SK-N-SH (cell line): ENCODE data around the gene KARS1. TPM values are rescaled to one million over a fixed set of nuclear protein-coding genes. Genes with fewer than 3 reads are reported as not detected.

Experiments used
- CTCF ChIA-PET: fragments of 300-600, 350-600 bp; formaldehyde crosslinking; extraction: SDS; loops from one replicate; lab custom pipeline; 2021; lab: Yijun Ruan, JAX
- POLR2A ChIA-PET: fragments of 350-600 bp; sonication (Branson Sonifier 250); formaldehyde crosslinking; extraction: SDS; loops from one replicate; lab custom pipeline; 2020; ENCODE audit warnings: antibody characterized with exemption, inconsistent platforms; lab: Yijun Ruan, JAX
- DNase-seq: peaks from one replicate; pipeline ENCODE4 v3.0.0; 2012
- H2AFZ ChIP-seq: fragments of 200-600 bp; sonication (generic); 2 replicates; pipeline ENCODE4 v1.8.1; 2016; ENCODE audit warnings: antibody characterized with exemption, mild to moderate bottlenecking, low read depth
- H3F3A ChIP-seq: fragments of 200-600 bp; sonication (generic); replicated peaks from 2 replicates; pipeline ENCODE3; 2016; ENCODE audit warnings: antibody characterized with exemption, mild to moderate bottlenecking; ENCODE audit not compliant: insufficient read depth
- H3K27ac ChIP-seq, 2 experiments: fragments of 200-500 bp in 1 of 2; fragments of 200-600 bp in 1 of 2; sonication (Bioruptor generic) in 1 of 2; sonication (generic), shearing (Covaris generic) in 1 of 2; 2 replicates each; pipeline versions ENCODE4 v1.5.1 to v1.6.1; 2014 to 2016; ENCODE audit warnings: low read depth in 2 of 2, inconsistent platforms in 1 of 2, low read length in 1 of 2, mild to moderate bottlenecking in 1 of 2, mixed read lengths in 1 of 2
- H3K27me3 ChIP-seq: fragments of 200-600 bp; sonication (generic), shearing (Covaris generic); 2 replicates; pipeline ENCODE4 v1.6.1; 2016; ENCODE audit warnings: mixed run types; ENCODE audit not compliant: insufficient read depth
- H3K36me3 ChIP-seq, 2 experiments: fragments of 200-500 bp in 1 of 2; fragments of 200-600 bp in 1 of 2; sonication (Bioruptor generic) in 1 of 2; sonication (generic) in 1 of 2; replicated peaks in 1 of 2; 2 replicates each; pipeline versions ENCODE3 to v1.5.1; 2014 to 2016; ENCODE audit warnings: low read length in 1 of 2, mild to moderate bottlenecking in 1 of 2; ENCODE audit not compliant: insufficient read depth in 2 of 2, control insufficient read depth in 1 of 2
- H3K4me1 ChIP-seq, 2 experiments: fragments of 200-500 bp in 1 of 2; fragments of 200-600 bp in 1 of 2; sonication (Bioruptor generic) in 1 of 2; sonication (generic), shearing (Covaris generic) in 1 of 2; 2 replicates each; pipeline versions ENCODE4 v1.5.1 to v1.6.1; 2014 to 2016; ENCODE audit warnings: low read depth in 1 of 2, low read length in 1 of 2, mixed run types in 1 of 2; ENCODE audit not compliant: insufficient read depth in 2 of 2, control insufficient read depth in 1 of 2
- H3K4me2 ChIP-seq: fragments of 200-600 bp; sonication (generic), shearing (Covaris generic); 2 replicates; pipeline ENCODE4 v1.6.1; 2017; ENCODE audit warnings: mixed run types
- H3K4me3 ChIP-seq, 2 experiments: fragments of 200-500 bp in 1 of 2; fragments of 200-600 bp in 1 of 2; sonication (Bioruptor generic) in 1 of 2; sonication (generic), shearing (Covaris generic) in 1 of 2; 2 replicates each; pipeline versions ENCODE4 v1.5.1 to v1.8.1; 2014 to 2016; ENCODE audit warnings: low read depth in 2 of 2, inconsistent platforms in 1 of 2, low read length in 1 of 2, mild to moderate bottlenecking in 1 of 2, mixed read lengths in 1 of 2, moderate library complexity in 1 of 2
- H3K79me2 ChIP-seq: fragments of 200-600 bp; sonication (generic); 2 replicates; pipeline ENCODE4 v1.8.1; 2017; ENCODE audit warnings: mild to moderate bottlenecking; ENCODE audit not compliant: insufficient read depth
- H3K9ac ChIP-seq: fragments of 200-600 bp; sonication (generic); 2 replicates; pipeline ENCODE4 v1.6.1; 2017; ENCODE audit warnings: mixed run types
- H3K9me2 ChIP-seq: fragments of 200-600 bp; sonication (generic); 2 replicates; pipeline ENCODE4 v1.6.1; 2017; ENCODE audit warnings: mixed run types
- H3K9me3 ChIP-seq: fragments of 200-600 bp; sonication (generic); 2 replicates; pipeline ENCODE4 v1.6.1; 2017; ENCODE audit warnings: mixed run types, mild to moderate bottlenecking, moderate library complexity
- H4K20me1 ChIP-seq: fragments of 200-600 bp; sonication (generic); 2 replicates; pipeline ENCODE4 v1.6.1; 2017; ENCODE audit warnings: mild to moderate bottlenecking, mixed run types; ENCODE audit not compliant: insufficient read depth
- CHD2 ChIP-seq: fragments of 150-350 bp; IDR thresholded peaks from 2 replicates; pipeline ENCODE4 v1.6.1; 2018; ENCODE audit warnings: low read length; ENCODE audit not compliant: partially characterized antibody
- CTCF ChIP-seq: fragments of 200-600 bp; sonication (generic); IDR thresholded peaks from 2 replicates; pipeline ENCODE4 v1.6.1; 2017; ENCODE audit warnings: antibody characterized with exemption, mild to moderate bottlenecking, moderate library complexity
- ELF1 ChIP-seq: IDR thresholded peaks from 2 replicates; pipeline ENCODE4 v1.4.0; 2012
- EP300 ChIP-seq, 2 experiments: IDR thresholded peaks; 2 replicates each; pipeline versions ENCODE4 v1.4.0 to v1.6.1; 2012; ENCODE audit warnings: borderline replicate concordance in 1 of 2, low read depth in 1 of 2, low read length in 1 of 2
- FOSL2 ChIP-seq: IDR thresholded peaks from 2 replicates; pipeline ENCODE4 v1.4.0; 2012; ENCODE audit warnings: low read depth, mild to moderate bottlenecking, moderate library complexity, borderline replicate concordance
- FOXJ3 ChIP-seq: sonication (generic); formaldehyde crosslinking; IDR thresholded peaks from 2 replicates; pipeline ENCODE4 v1.5.1; 2020; ENCODE audit warnings: mild to moderate bottlenecking, missing genetic modification reagents
- GATA2 ChIP-seq: sonication (generic); formaldehyde crosslinking; IDR thresholded peaks from 2 replicates; pipeline ENCODE4 v1.5.0; 2020; ENCODE audit warnings: mild to moderate bottlenecking, missing genetic modification reagents
- MAX ChIP-seq: IDR thresholded peaks from 2 replicates; pipeline ENCODE4 v1.4.0; 2012; ENCODE audit warnings: low read depth
- MXI1 ChIP-seq: IDR thresholded peaks from 2 replicates; pipeline ENCODE4 v1.6.1; 2012; ENCODE audit warnings: mild to moderate bottlenecking, low read depth, low read length, improper control_type of control experiment
- PBX3 ChIP-seq: IDR thresholded peaks from 2 replicates; pipeline ENCODE4; 2012
- POLR2AphosphoS5 ChIP-seq: IDR thresholded peaks from 2 replicates; pipeline ENCODE4 v1.6.1; 2012; ENCODE audit warnings: low read depth, low read length
- RCOR1 ChIP-seq: fragments of 150-350 bp; IDR thresholded peaks from 2 replicates; pipeline ENCODE4 v1.6.1; 2017; ENCODE audit warnings: antibody characterized with exemption, low read length
- RFX5 ChIP-seq: IDR thresholded peaks from 2 replicates; pipeline ENCODE4 v1.6.1; 2012; ENCODE audit warnings: mild to moderate bottlenecking, improper control_type of control experiment, low read length
- RXRA ChIP-seq: IDR thresholded peaks from 2 replicates; pipeline ENCODE4 v1.4.0; 2012; ENCODE audit warnings: low read depth, mild to moderate bottlenecking, borderline replicate concordance
- SIN3A ChIP-seq: IDR thresholded peaks from 2 replicates; pipeline ENCODE4 v1.6.1; 2012; ENCODE audit warnings: low read depth, mild to moderate bottlenecking, low read length, moderate library complexity, borderline replicate concordance
- SMC3 ChIP-seq: IDR thresholded peaks from 2 replicates; pipeline ENCODE4 v1.6.1; 2012; ENCODE audit warnings: low read depth, low read length, improper control_type of control experiment
- TAF1 ChIP-seq: IDR thresholded peaks from 2 replicates; pipeline ENCODE4 v1.6.1; 2012; ENCODE audit warnings: low read depth, mild to moderate bottlenecking, low read length, moderate library complexity, borderline replicate concordance
- TCF12 ChIP-seq: IDR thresholded peaks from 2 replicates; pipeline ENCODE4 v1.4.0; 2012
- TEAD4 ChIP-seq: IDR thresholded peaks from 2 replicates; pipeline ENCODE4 v1.4.0; 2012; ENCODE audit warnings: mild to moderate bottlenecking, borderline replicate concordance; ENCODE audit not compliant: insufficient read depth
- USF1 ChIP-seq: IDR thresholded peaks from 2 replicates; pipeline ENCODE4 v1.4.0; 2012; ENCODE audit warnings: low read depth, borderline replicate concordance
- YY1 ChIP-seq: IDR thresholded peaks from 2 replicates; pipeline ENCODE4 v1.4.0; 2012; ENCODE audit warnings: low read depth, mild to moderate bottlenecking
- WGBS: methylation state at CpG from one replicate; pipeline ENCODE4 v1.1.6; 2017; ENCODE audit warnings: low lambda C conversion rate; 5-methylcytosine and 5-hydroxymethylcytosine counted together
- polyA plus RNA-seq, 3 experiments: library from polyadenylated mRNA; depleted of rRNA; stranded (reverse); fragments of >200 nt; gene quantifications; 2 replicates each; pipeline ENCODE4 v1.2.3, GENCODE V29; 2012

The KARS1 gene
- polyA plus RNA-seq, 1 of the 3 experiments (the other 2 are of a cell fraction): 134 TPM

GRCh38 chr16:75593825-75594820 lies 53.3 kb downstream of the KARS1 start:
- CTCF ChIA-PET: interaction anchor here (0.9 to 1.3 kb wide), 2 partner anchors 27 to 149 kb away, joined by 3 read pairs; no protein-coding TSS in a partner anchor
- no peaks in the 10 kb centered on the region for H3K27me3 ChIP-seq
- H3K9ac ChIP-seq: no peak overlapping the region
- H3K4me1 ChIP-seq: peaks cover 22 to 27% of the 10 kb centered on the region in 2 experiments
- POLR2A ChIA-PET: interaction anchor here (0.7 kb wide), 1 partner anchor 91 kb away, joined by 3 read pairs; no protein-coding TSS in a partner anchor
- TF ChIP-seq EP300 (IDR thresholded peaks at IDR 0.05; ENCODE audit: borderline replicate concordance in 1 of 2, low read depth in 1 of 2, low read length in 1 of 2) (peak in 1 of 2 experiments; percentile 26; a peak in 1 of 4 replicates), POLR2AphosphoS5 (no peak), RCOR1 (0 out of 2 replicates have a peak, but pooled peaks have one; percentile 13), ELF1 (0 out of 2 replicates have a peak, but pooled peaks have one; percentile 16), MAX (peak; percentile 63; the same call in 1 of the 2 replicates), TAF1 (no peak), TCF12 (peak; percentile 82), PBX3 (peak; percentile 1; the same call in 1 of the 2 replicates), MXI1 (peak; percentile 74), FOSL2 (peak; percentile 58; the same call in 1 of the 2 replicates), USF1 (no peak)
- H4K20me1 ChIP-seq: no peaks in the 10 kb centered on the region
- 63% methylated on average over 16 of the region's 17 CpGs for WGBS
- H2AFZ ChIP-seq: no peak overlapping the region
- no peak overlapping the region for H3K4me3 ChIP-seq
- peaks cover 9 to 23% of the 10 kb centered on the region in 2 experiments for H3K36me3 ChIP-seq
- H3K9me2 ChIP-seq: no peaks in the 10 kb centered on the region
- H3K27ac ChIP-seq: peak overlapping the region; percentile 58 to 82
- H3K79me2 ChIP-seq: no peaks in the 10 kb centered on the region
- DNase-seq: peak; percentile 41
- H3K4me2 ChIP-seq: no peak overlapping the region
- peaks cover 7% of the 10 kb centered on the region for H3F3A ChIP-seq
- H3K9me3 ChIP-seq: no peaks in the 10 kb centered on the region

GRCh38 chr16:75593308-75593707 lies 54.2 kb downstream of the KARS1 start:
- Histone ChIP-seq H3K27me3 (no peaks in the 10 kb centered on the region), H3K9me3 (no peaks in the 10 kb centered on the region), H2AFZ (no peak overlapping the region), H3K4me2 (no peak overlapping the region), H3K36me3 (peaks cover 9 to 17% of the 10 kb centered on the region in 2 experiments), H3K9me2 (no peaks in the 10 kb centered on the region), H4K20me1 (no peaks in the 10 kb centered on the region), H3F3A (peaks cover 7% of the 10 kb centered on the region), H3K4me3 (no peak overlapping the region), H3K4me1 (peaks cover 22 to 27% of the 10 kb centered on the region in 2 experiments), H3K27ac (no peak overlapping the region), H3K9ac (no peak overlapping the region), H3K79me2 (no peaks in the 10 kb centered on the region)
- POLR2A ChIA-PET: interaction anchor here (0.7 kb wide), 1 partner anchor 90 kb away, joined by 3 read pairs; no protein-coding TSS in a partner anchor
- no peak for TF ChIP-seq RCOR1
- TF ChIP-seq TAF1: no peak
- no peak for TF ChIP-seq SMC3
- no peak for TF ChIP-seq GATA2
- no peak for TF ChIP-seq CHD2
- TF ChIP-seq FOXJ3 (CRISPR knock-in tag): no peak
- no peak for TF ChIP-seq USF1
- no peak for TF ChIP-seq CTCF
- TF ChIP-seq MXI1: no peak
- no peak for TF ChIP-seq POLR2AphosphoS5
- TF ChIP-seq SIN3A: no peak
- no peak for TF ChIP-seq RXRA
- TF ChIP-seq RFX5: no peak
- no peak for TF ChIP-seq YY1
- no peak for TF ChIP-seq TEAD4
- DNase-seq: no peak
- 99% methylated on average over 6 of the region's 6 CpGs for WGBS
- CTCF ChIA-PET: interaction anchor here (1.3 kb wide), 1 partner anchor 148 kb away, joined by 3 read pairs; no protein-coding TSS in a partner anchor
